GM12878 (cell line): Measurements from ENCODE around the gene LMF2. TPM values are rescaled to one million over a fixed set of nuclear protein-coding genes. Genes with fewer than 3 reads are reported as not detected.

Source experiments
- CHD1 ChIP-seq: IDR thresholded peaks from 2 replicates; pipeline ENCODE4 v1.6.1; 2012; ENCODE audit warnings: low read depth, low read length, improper control_type of control experiment
- E4F1 ChIP-seq: fragments of 450-650 bp; IDR thresholded peaks from 2 replicates; pipeline ENCODE4 v1.6.1; 2018; ENCODE audit warnings: borderline replicate concordance, mild to moderate bottlenecking; ENCODE audit not compliant: partially characterized antibody
- ELK1 ChIP-seq: IDR thresholded peaks from 2 replicates; pipeline ENCODE4 v1.6.1; 2012; ENCODE audit warnings: low read depth, low read length, improper control_type of control experiment
- FOS ChIP-seq: IDR thresholded peaks from 3 replicates; pipeline ENCODE4 v1.6.1; 2011; ENCODE audit warnings: borderline replicate concordance; ENCODE audit not compliant: insufficient read length; ENCODE audit errors: extremely low read depth
- GATAD2B ChIP-seq: fragments of 450-650 bp; conservative IDR thresholded peaks from 2 replicates; pipeline ENCODE4 v1.6.1; 2017; ENCODE audit warnings: low read depth, mild to moderate bottlenecking, moderate library complexity
- HDAC2 ChIP-seq: fragments of 200-600 bp; sonication (generic); IDR thresholded peaks from 2 replicates; pipeline ENCODE4 v1.6.1; 2017
- IRF4 ChIP-seq: IDR thresholded peaks from 2 replicates; pipeline ENCODE4 v1.6.1; 2011; ENCODE audit warnings: low read depth, low read length
- MAX ChIP-seq: IDR thresholded peaks from 2 replicates; pipeline ENCODE4 v1.6.1; 2012; ENCODE audit warnings: low read depth, low read length, improper control_type of control experiment
- MEF2A ChIP-seq: IDR thresholded peaks from 2 replicates; pipeline ENCODE4 v1.6.1; 2011; ENCODE audit warnings: low read depth, mild to moderate bottlenecking, low read length, moderate library complexity; ENCODE audit not compliant: insufficient read depth
- MYC ChIP-seq: IDR thresholded peaks from 2 replicates; pipeline ENCODE4 v1.6.1; 2011; ENCODE audit warnings: mild to moderate bottlenecking, low read length, moderate library complexity, inconsistent platforms; ENCODE audit not compliant: insufficient read depth, insufficient replicate concordance, insufficient read length, severe bottlenecking
- NKRF ChIP-seq: fragments of 450-650 bp; conservative IDR thresholded peaks from 2 replicates; pipeline ENCODE4 v1.6.1; 2017; ENCODE audit warnings: mild to moderate bottlenecking, moderate library complexity
- NR2F1 ChIP-seq: fragments of 450-650 bp; conservative IDR thresholded peaks from 2 replicates; pipeline ENCODE4 v1.6.1; 2017; ENCODE audit warnings: mild to moderate bottlenecking
- RAD51 ChIP-seq: fragments of 450-650 bp; IDR thresholded peaks from 2 replicates; pipeline ENCODE4 v1.6.1; 2016; ENCODE audit warnings: moderate library complexity, mild to moderate bottlenecking, inconsistent platforms
- RBBP5 ChIP-seq: fragments of 200-600 bp; sonication (generic); conservative IDR thresholded peaks from 2 replicates; pipeline ENCODE4 v1.6.1; 2016
- SP1 ChIP-seq: IDR thresholded peaks from one replicate; pipeline ENCODE4 v1.6.1; 2011; ENCODE audit warnings: low read depth, low read length
- SUPT20H ChIP-seq: IDR thresholded peaks from 2 replicates; pipeline ENCODE4 v1.6.1; 2011; ENCODE audit warnings: low read depth, mild to moderate bottlenecking, low read length, moderate library complexity, borderline replicate concordance; ENCODE audit not compliant: control insufficient read depth
- TAF1 ChIP-seq: IDR thresholded peaks from 2 replicates; pipeline ENCODE4 v1.6.1; 2011; ENCODE audit warnings: mild to moderate bottlenecking, low read depth, low read length, borderline replicate concordance
- TCF12 ChIP-seq: IDR thresholded peaks from 2 replicates; pipeline ENCODE4 v1.6.1; 2011; ENCODE audit warnings: low read depth, mild to moderate bottlenecking, low read length
- ZBTB40 ChIP-seq: fragments of 450-650 bp; IDR thresholded peaks from 2 replicates; pipeline ENCODE4 v1.6.1; 2016; ENCODE audit warnings: mild to moderate bottlenecking, moderate library complexity, borderline replicate concordance
- polyA plus RNA-seq, 11 experiments: library from polyadenylated mRNA; depleted of rRNA in 4 of 11; unstranded in 6 of 11; stranded (reverse) in 5 of 11; fragments of >200 nt; fragmentation: Nextera tagmentation in 4 of 11; fragmentation: Illumina TruSeq in 1 of 11; extraction: Ambion mirVana in 4 of 11; extraction: Trizol in 1 of 11; gene quantifications; 1 replicate in 1 of 11; 2 replicates in 10 of 11; pipeline versions ENCODE4 v1.2.1 to v1.2.3, GENCODE V29; 2011 to 2016; ENCODE audit warnings: inconsistent platforms in 2 of 11, missing spikeins in 2 of 11, low read depth in 1 of 11
- total RNA-seq, 4 experiments: library from RNA; depleted of rRNA in 3 of 4; stranded (reverse); fragments of >200 nt in 3 of 4; fragmentation: Illumina TruSeq in 1 of 4; extraction: Trizol in 1 of 4; gene quantifications; 2 replicates each; pipeline versions ENCODE4 v1.2.1 to v1.2.3, GENCODE V29; 2013 to 2021

The LMF2 gene
- total and polyA plus RNA-seq, 10 of the 15 experiments (the other 5 are each of a cell fraction or from before 2014, with no cell fraction given) = 0.08 to 57.5 (median 21.2) TPM

GRCh38 chr22:50530877-50531545, 23.5 kb upstream of the LMF2 start (continued):
- no peak for TF ChIP-seq ZBTB40
- TF ChIP-seq RAD51 = no peak
- no peak for TF ChIP-seq HDAC2
- no peak for TF ChIP-seq NKRF
- peak; percentile 73 for TF ChIP-seq GATAD2B
- TF ChIP-seq NR2F1 = no peak
- no peak for TF ChIP-seq RBBP5
- peak; percentile 26 for TF ChIP-seq E4F1
- TF ChIP-seq MAX = no peak
- TF ChIP-seq ELK1 = 0 out of 2 replicates have a peak, but pooled peaks have one; percentile 12
- no peak for TF ChIP-seq SP1
- TF ChIP-seq MEF2A = 0 out of 2 replicates have a peak, but pooled peaks have one; percentile 11
- TF ChIP-seq TAF1 = peak; percentile 57; the same call in 1 of the 2 replicates
- TF ChIP-seq TCF12 = no peak
- TF ChIP-seq MYC = no peak
- no peak for TF ChIP-seq FOS
- no peak for TF ChIP-seq SUPT20H
- TF ChIP-seq IRF4 = no peak
- TF ChIP-seq CHD1 = peak; percentile 86; the same call in 1 of the 2 replicates
